BJ (cell line): ENCODE measurements around the gene LDLRAD4. TPM values are rescaled to one million over a fixed set of nuclear protein-coding genes. Genes with fewer than 3 reads are reported as not detected.

Source experiments
- CTCF ChIA-PET: fragments of 350-600 bp; formaldehyde crosslinking; extraction: SDS; loops from one replicate; lab custom pipeline; 2021; ENCODE audit warnings: antibody characterized with exemption, inconsistent platforms; lab: Yijun Ruan, JAX
- POLR2A ChIA-PET: fragments of 300-600 bp; sonication (Branson Sonifier 250); formaldehyde crosslinking; extraction: SDS; loops from one replicate; lab custom pipeline; 2021; ENCODE audit warnings: antibody characterized with exemption; lab: Charles Lee
- DNase-seq: peaks from one replicate; pipeline ENCODE4 v3.0.0-alpha.2; 2011; ENCODE audit warnings: low read depth
- H3K27me3 ChIP-seq: 2 replicates; pipeline ENCODE4 v1.6.0; 2011; ENCODE audit warnings: low read length; ENCODE audit not compliant: control insufficient read depth, insufficient read depth
- H3K36me3 ChIP-seq: 2 replicates; pipeline ENCODE4 v1.5.1; 2011; ENCODE audit warnings: low read length; ENCODE audit not compliant: control insufficient read depth, insufficient read depth
- H3K4me3 ChIP-seq: 2 replicates; pipeline ENCODE4 v1.5.1; 2011; ENCODE audit warnings: low read depth, mild to moderate bottlenecking, control low read depth, low read length
- polyA plus RNA-seq: library from polyadenylated mRNA; depleted of rRNA; stranded (reverse); fragments of >200 nt; gene quantifications from 2 replicates; pipeline ENCODE4 v1.2.3, GENCODE V29; 2011
- TF ChIP-seq, protein P1 (sequence below): IDR thresholded peaks from 2 replicates; pipeline ENCODE4 v1.5.1; 2011; ENCODE audit warnings: low read depth, mild to moderate bottlenecking, control low read depth, inconsistent platforms, low read length, moderate library complexity; ENCODE audit not compliant: insufficient read depth

Gene LDLRAD4
- polyA plus RNA-seq, 1 experiment, result not detected

GRCh38 chr18:13353084-13353823, 134.7 kb downstream of the LDLRAD4 start:
- DNase-seq, result no peak
- H3K36me3 ChIP-seq, result no peaks in the 10 kb centered on the region
- POLR2A ChIA-PET, result interaction anchor here (0.5 kb wide), 1 partner anchor 22 kb away, joined by 4 read pairs; no protein-coding TSS in a partner anchor
- H3K27me3 ChIP-seq, result no peaks in the 10 kb centered on the region
- no peak overlapping the region for H3K4me3 ChIP-seq
- CTCF ChIA-PET, result interaction anchor here (0.6 to 1.0 kb wide), 2 partner anchors 11 to 23 kb away, joined by 3 read pairs; no protein-coding TSS in a partner anchor
- TF ChIP-seq, protein P1, sequence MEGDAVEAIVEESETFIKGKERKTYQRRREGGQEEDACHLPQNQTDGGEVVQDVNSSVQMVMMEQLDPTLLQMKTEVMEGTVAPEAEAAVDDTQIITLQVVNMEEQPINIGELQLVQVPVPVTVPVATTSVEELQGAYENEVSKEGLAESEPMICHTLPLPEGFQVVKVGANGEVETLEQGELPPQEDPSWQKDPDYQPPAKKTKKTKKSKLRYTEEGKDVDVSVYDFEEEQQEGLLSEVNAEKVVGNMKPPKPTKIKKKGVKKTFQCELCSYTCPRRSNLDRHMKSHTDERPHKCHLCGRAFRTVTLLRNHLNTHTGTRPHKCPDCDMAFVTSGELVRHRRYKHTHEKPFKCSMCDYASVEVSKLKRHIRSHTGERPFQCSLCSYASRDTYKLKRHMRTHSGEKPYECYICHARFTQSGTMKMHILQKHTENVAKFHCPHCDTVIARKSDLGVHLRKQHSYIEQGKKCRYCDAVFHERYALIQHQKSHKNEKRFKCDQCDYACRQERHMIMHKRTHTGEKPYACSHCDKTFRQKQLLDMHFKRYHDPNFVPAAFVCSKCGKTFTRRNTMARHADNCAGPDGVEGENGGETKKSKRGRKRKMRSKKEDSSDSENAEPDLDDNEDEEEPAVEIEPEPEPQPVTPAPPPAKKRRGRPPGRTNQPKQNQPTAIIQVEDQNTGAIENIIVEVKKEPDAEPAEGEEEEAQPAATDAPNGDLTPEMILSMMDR, result no peak

GRCh38 chr18:13354402-13354801, 135.8 kb downstream of the LDLRAD4 start:
- Histone ChIP-seq H3K36me3 (no peaks in the 10 kb centered on the region), H3K27me3 (no peaks in the 10 kb centered on the region), H3K4me3 (no peak overlapping the region)
- ChIA-PET POLR2A (no interaction called here), CTCF (no interaction called here)
- TF ChIP-seq, protein P1, result no peak
- no peak for DNase-seq

GRCh38 chr18:13356032-13356431, 137.5 kb downstream of the LDLRAD4 start:
- DNase-seq, result no peak
- H3K4me3 ChIP-seq, result no peak overlapping the region
- ChIA-PET CTCF (no interaction called here), POLR2A (no interaction called here)
- H3K36me3 ChIP-seq, result no peaks in the 10 kb centered on the region
- TF ChIP-seq, protein P1, result no peak
- no peaks in the 10 kb centered on the region for H3K27me3 ChIP-seq

DNA sequence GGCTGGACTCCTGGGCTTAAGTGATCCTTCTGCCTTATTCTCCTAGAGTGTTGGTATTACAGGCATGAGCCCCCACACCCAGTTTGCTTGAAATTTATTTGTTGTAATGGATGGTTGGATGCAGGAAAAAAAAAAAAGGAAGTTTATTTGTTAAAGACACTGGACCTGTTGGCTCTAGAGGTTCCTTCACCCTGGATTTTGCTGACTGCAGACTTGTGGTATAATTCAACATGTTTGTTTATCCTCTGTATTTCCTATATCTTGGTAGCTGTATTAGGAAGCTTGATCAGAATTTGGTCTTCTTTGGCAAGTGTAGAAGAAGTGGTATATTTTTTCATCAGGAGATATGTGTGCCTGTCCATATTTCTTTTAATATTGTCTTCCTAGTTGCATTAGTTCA, 138.7 kb downstream of the LDLRAD4 start:
- CTCF ChIA-PET, result no interaction called here
- POLR2A ChIA-PET, result no interaction called here
- Histone ChIP-seq H3K4me3 (no peak overlapping the region), H3K27me3 (no peaks in the 10 kb centered on the region), H3K36me3 (no peaks in the 10 kb centered on the region)
- TF ChIP-seq, protein P1, result no peak
- DNase-seq, result no peak

- Histone ChIP-seq H3K27me3 (no peaks in the 10 kb centered on the region), H3K4me3 (no peak overlapping the region), H3K36me3 (no peaks in the 10 kb centered on the region)
- TF ChIP-seq, protein P1, result no peak
- DNase-seq, result no peak
- ChIA-PET POLR2A (no interaction called here), CTCF (no interaction called here)
These were observed 140.7 kb downstream of the LDLRAD4 start for GRCh38 chr18:13359210-13359609.
